MM.1S (cell line): ENCODE results near the gene ADH1C.

ENCODE experiments used
- CTCF ChIP-seq: fragments of 300-600 bp; sonication (generic); IDR thresholded peaks from 2 replicates; pipeline ENCODE4 v1.5.1; 2016; ENCODE audit warnings: antibody characterized with exemption, low read length, mixed read lengths
- EZH2 ChIP-seq: fragments of 300-600 bp; sonication (generic); optimal IDR thresholded peaks from 2 replicates; pipeline ENCODE3; 2017; ENCODE audit warnings: low read depth, mild to moderate bottlenecking, antibody characterized with exemption, low read length, mixed read lengths
- EZH2phosphoT487 ChIP-seq: fragments of 300-600 bp; sonication (generic); IDR thresholded peaks from 2 replicates; pipeline ENCODE4 v1.6.1; 2018; ENCODE audit warnings: antibody characterized with exemption, low read length

- TF ChIP-seq CTCF (no peak), EZH2 (no peak), EZH2phosphoT487 (no peak)
These were observed 28.2 kb downstream of the ADH1C start for GRCh38 chr4:99324361-99324760.
